Vagina (tissue), 2 donors: ENCODE data around the gene ANKS3. TPM values are rescaled to one million over a fixed set of nuclear protein-coding genes. Genes with fewer than 3 reads are reported as not detected.
"Not testable (repeated sequence)": the region's sequence is repeated elsewhere in the genome, so short reads cannot be mapped to it uniquely, and the experiment has no call there.

Source experiments
- DNase-seq, 2 donors: peaks; one replicate each; pipeline ENCODE4 v3.0.0-alpha.2; 2017; ENCODE audit errors: extremely low spot score in 2 of 2
- H3K27ac ChIP-seq: fragments of 200-600 bp; sonication (generic); one replicate; pipeline ENCODE4 v1.5.1; 2019
- H3K27me3 ChIP-seq: fragments of 200-600 bp; sonication (generic); one replicate; pipeline ENCODE4 v1.5.1; 2019
- H3K36me3 ChIP-seq, 2 donors: fragments of 200-600 bp; sonication (generic); one replicate each; pipeline ENCODE4 v1.5.1; 2017 to 2019
- H3K4me1 ChIP-seq: fragments of 200-600 bp; sonication (generic); one replicate; pipeline ENCODE4 v1.5.1; 2019
- H3K4me3 ChIP-seq, 2 donors: fragments of 200-600 bp; sonication (generic); 1 replicate in 1 of 2; 2 replicates in 1 of 2; pipeline ENCODE4 v1.5.1; 2016 to 2019
- H3K9me3 ChIP-seq: fragments of 200-600 bp; sonication (generic); one replicate; pipeline ENCODE4 v1.5.1; 2019
- POLR2A ChIP-seq, 2 donors: fragments of 450-650 bp; IDR thresholded peaks; one replicate each; pipeline ENCODE4 v1.6.1; 2017; ENCODE audit warnings: antibody characterized with exemption in 2 of 2, mild to moderate bottlenecking in 2 of 2, moderate library complexity in 2 of 2
- POLR2AphosphoS5 ChIP-seq, 2 donors: sonication (generic); formaldehyde crosslinking; IDR thresholded peaks; one replicate each; pipeline ENCODE4 v1.9.0; 2017; ENCODE audit warnings: antibody characterized with exemption in 2 of 2, mild to moderate bottlenecking in 2 of 2, low read depth in 1 of 2; ENCODE audit not compliant: insufficient read depth in 1 of 2
- intact Hi-C: fragments of 100-400 bp; cut with DNase I; formaldehyde crosslinking; loops from one replicate; pipeline ENCODE4 v1.15.1; 2023
- total RNA-seq: library from RNA; depleted of rRNA; stranded (reverse); fragments of >200 nt; gene quantifications from one replicate; pipeline ENCODE4 v1.2.3, GENCODE V29; 2016
- TF ChIP-seq, protein P1 (sequence below), 3 experiments: fragments of 450-650 bp in 2 of 3; fragments of 200-600 bp in 1 of 3; sonication (generic) in 1 of 3; IDR thresholded peaks; one replicate each; pipeline ENCODE4 v1.5.1; 2017 to 2019; ENCODE audit warnings: antibody characterized with exemption in 3 of 3, mild to moderate bottlenecking in 2 of 3, moderate library complexity in 2 of 3

The ANKS3 gene
- total RNA-seq, 1 donor from 2014 or later = 25.3 TPM

DNA sequence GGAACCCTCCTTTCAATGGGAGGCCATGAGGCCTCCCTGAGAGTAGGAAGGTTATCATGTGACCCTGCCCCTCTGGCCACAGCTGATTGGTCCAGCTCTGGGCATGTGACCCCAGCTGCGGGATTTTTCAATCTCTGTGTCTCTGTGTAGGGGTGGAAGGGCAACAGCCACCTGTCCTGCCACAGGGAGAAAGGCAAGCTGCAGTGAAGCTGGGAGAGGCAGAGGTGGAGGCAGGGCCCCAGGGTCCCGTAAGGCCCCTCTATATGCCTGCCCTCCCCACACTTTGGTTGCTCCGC lies 11.2 kb upstream of the ANKS3 start:
- Histone ChIP-seq H3K27me3 (no peaks in the 10 kb centered on the region), H3K27ac (no peak overlapping the region), H3K9me3 (no peaks in the 10 kb centered on the region), H3K36me3 (peaks cover 0 to 7% of the 10 kb centered on the region in 2 donors), H3K4me3 (no peak overlapping the region), H3K4me1 (peaks cover 23% of the 10 kb centered on the region)
- DNase-seq = no peak
- intact Hi-C loops = no loop called here
- no peak for TF ChIP-seq POLR2AphosphoS5 (IDR thresholded peaks at IDR 0.05; ENCODE audit: insufficient read depth in 1 of 2, low read depth in 1 of 2)
- no peak for TF ChIP-seq POLR2A (IDR thresholded peaks at IDR 0.05)
- TF ChIP-seq, protein P1, sequence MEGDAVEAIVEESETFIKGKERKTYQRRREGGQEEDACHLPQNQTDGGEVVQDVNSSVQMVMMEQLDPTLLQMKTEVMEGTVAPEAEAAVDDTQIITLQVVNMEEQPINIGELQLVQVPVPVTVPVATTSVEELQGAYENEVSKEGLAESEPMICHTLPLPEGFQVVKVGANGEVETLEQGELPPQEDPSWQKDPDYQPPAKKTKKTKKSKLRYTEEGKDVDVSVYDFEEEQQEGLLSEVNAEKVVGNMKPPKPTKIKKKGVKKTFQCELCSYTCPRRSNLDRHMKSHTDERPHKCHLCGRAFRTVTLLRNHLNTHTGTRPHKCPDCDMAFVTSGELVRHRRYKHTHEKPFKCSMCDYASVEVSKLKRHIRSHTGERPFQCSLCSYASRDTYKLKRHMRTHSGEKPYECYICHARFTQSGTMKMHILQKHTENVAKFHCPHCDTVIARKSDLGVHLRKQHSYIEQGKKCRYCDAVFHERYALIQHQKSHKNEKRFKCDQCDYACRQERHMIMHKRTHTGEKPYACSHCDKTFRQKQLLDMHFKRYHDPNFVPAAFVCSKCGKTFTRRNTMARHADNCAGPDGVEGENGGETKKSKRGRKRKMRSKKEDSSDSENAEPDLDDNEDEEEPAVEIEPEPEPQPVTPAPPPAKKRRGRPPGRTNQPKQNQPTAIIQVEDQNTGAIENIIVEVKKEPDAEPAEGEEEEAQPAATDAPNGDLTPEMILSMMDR (IDR thresholded peaks at IDR 0.05) = no peak

DNA sequence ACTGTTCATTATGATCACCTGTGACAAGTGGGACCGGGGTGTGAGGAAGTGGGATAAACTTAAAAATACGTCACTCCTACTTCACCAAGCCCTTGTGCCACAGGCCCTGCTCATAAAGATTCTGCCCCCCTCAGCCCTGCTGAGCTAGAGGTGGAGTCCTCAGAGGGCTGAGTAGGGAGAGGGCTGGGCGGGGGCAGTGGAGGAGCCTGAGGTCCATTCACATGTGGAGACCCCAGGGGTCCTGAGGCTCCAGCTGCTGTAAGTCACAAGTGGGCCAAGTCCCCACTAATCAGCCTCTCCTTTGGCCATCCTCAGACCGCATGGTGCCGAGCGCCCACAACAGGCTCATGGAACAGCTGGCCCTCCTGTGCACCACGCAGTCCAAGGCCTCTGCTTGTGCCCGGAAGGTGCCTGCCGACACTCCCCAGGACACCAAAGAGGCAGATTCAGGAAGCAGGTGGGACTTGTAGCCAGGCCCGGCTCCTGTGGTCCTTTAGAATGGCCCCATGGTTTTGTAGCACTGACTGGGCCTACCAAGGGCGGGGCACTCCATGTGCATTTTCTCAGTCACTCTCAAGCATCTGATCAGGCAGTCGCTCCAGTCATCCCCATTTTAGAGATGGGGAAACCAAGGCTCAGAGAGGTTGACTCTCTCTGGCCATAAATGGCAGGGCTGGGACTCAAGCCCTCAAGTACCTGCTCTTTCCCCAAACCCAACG lies 10.6 kb upstream of the ANKS3 start:
- H3K4me3 ChIP-seq = no peak overlapping the region
- no peaks in the 10 kb centered on the region for H3K27me3 ChIP-seq
- H3K9me3 ChIP-seq = no peaks in the 10 kb centered on the region
- peaks cover 23% of the 10 kb centered on the region for H3K4me1 ChIP-seq
- peaks cover 0 to 2% of the 10 kb centered on the region in 2 donors for H3K36me3 ChIP-seq
- TF ChIP-seq POLR2AphosphoS5 (IDR thresholded peaks at IDR 0.05; ENCODE audit: insufficient read depth in 1 of 2, low read depth in 1 of 2) (no peak), POLR2A (IDR thresholded peaks at IDR 0.05) (no peak)
- TF ChIP-seq, protein P1 (IDR thresholded peaks at IDR 0.05) = no peak
- no peak for DNase-seq
- H3K27ac ChIP-seq = no peak overlapping the region
- intact Hi-C loops = no loop called here

DNA sequence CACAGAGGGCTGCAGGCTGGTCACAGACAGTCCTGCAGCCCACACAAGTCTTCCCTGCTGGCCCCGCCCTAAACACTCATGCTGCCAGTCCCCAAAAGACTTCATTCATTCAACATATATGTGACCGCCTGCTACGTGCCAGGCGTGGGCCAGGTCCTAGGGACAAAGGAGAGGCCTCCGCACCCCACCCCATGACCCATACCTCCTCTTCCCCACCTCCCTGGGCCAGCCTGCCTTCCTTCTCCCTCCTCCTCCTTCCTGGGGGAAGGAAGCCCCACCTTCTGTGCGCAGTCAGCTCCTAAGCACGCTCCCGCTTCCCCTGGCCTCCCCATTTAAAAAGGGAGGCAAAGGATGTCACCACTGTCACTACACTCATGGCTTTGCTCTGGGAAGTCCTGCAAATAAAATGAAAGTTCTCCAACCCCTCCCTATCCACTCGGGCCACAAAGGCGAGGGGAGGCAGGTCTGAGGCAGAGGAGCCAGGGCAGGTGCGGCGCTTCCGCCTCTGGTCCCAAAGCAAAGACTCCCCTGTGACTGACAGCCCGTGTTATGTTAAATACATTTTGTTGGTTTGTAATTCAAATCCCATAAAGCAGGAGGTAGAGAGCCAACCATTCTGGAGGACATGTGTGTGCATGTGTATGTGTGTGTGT lies 9.3 kb upstream of the ANKS3 start:
- no peak for TF ChIP-seq POLR2A (IDR thresholded peaks at IDR 0.05)
- no peak for TF ChIP-seq POLR2AphosphoS5 (IDR thresholded peaks at IDR 0.05; ENCODE audit: insufficient read depth in 1 of 2, low read depth in 1 of 2)
- TF ChIP-seq, protein P1 (IDR thresholded peaks at IDR 0.05) = no peak
- no peak for DNase-seq
- Histone ChIP-seq H3K27me3 (no peaks in the 10 kb centered on the region), H3K4me3 (no peak overlapping the region), H3K27ac (no peak overlapping the region), H3K4me1 (peaks cover 23% of the 10 kb centered on the region), H3K36me3 (no peaks in the 10 kb centered on the region), H3K9me3 (no peaks in the 10 kb centered on the region)
- intact Hi-C loops = no loop called here

- intact Hi-C loops, DNase-seq, H3K36me3 ChIP-seq, H3K9me3 ChIP-seq, H3K4me3 ChIP-seq, H3K27me3 ChIP-seq, H3K27ac ChIP-seq: not testable (repeated sequence)
- H3K4me1 ChIP-seq = peaks cover 17% of the 10 kb centered on the region
Observed at GRCh38 chr16:4738370-4738769, 4.3 kb upstream of the ANKS3 start.

DNA sequence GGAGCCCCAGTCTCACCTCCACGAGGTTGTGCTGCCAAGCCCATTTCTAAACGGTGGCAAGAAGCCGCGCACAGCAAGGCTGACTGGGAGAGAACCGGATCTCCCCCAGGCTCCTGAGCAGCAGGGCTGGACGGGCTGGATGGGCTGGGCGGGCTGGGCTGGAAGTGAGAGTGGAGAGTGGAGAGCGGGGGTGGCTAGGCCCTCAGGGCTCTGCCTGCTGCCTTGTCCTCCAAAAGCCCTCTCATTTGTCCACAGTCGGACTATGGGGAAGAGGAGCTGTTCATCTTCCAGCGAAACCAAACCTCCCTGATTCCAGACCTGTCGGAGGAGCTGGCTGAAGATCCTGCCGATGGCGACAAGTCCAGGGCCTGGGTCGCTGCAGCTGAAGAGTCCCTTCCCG lies 3.5 kb upstream of the ANKS3 start:
- DNase-seq = no peak
- no peak overlapping the region for H3K27ac ChIP-seq
- H3K4me1 ChIP-seq = peaks cover 17% of the 10 kb centered on the region
- intact Hi-C loops = no loop called here
- no peaks in the 10 kb centered on the region for H3K27me3 ChIP-seq
- H3K9me3 ChIP-seq = no peaks in the 10 kb centered on the region
- no peaks in the 10 kb centered on the region for H3K36me3 ChIP-seq
- no peak overlapping the region for H3K4me3 ChIP-seq
- no peak for TF ChIP-seq POLR2A (IDR thresholded peaks at IDR 0.05)
- no peak for TF ChIP-seq POLR2AphosphoS5 (IDR thresholded peaks at IDR 0.05; ENCODE audit: insufficient read depth in 1 of 2, low read depth in 1 of 2)
- TF ChIP-seq, protein P1 (IDR thresholded peaks at IDR 0.05) = no peak
